Middle frontal gyrus (tissue), 1 donor: Measurements from ENCODE around the gene HLCS.

Source experiments
- DNase-seq: peaks from one replicate; pipeline ENCODE4 v3.0.0-alpha.2; 2015; ENCODE audit warnings: low spot score; ENCODE audit errors: extremely low spot score

The HLCS gene

GRCh38 chr21:36705679-36706481 lies 260.6 kb downstream of the HLCS start:
- DNase-seq, result no peak

GRCh38 chr21:36704958-36705678 lies 261.4 kb downstream of the HLCS start:
- DNase-seq, result no peak

GRCh38 chr21:36704281-36704957 lies 262.1 kb downstream of the HLCS start:
- no peak for DNase-seq

- no peak for DNase-seq
Measured at GRCh38 chr21:36703626-36704280, 262.7 kb downstream of the HLCS start.

- no peak for DNase-seq
Measured at GRCh38 chr21:36703123-36703522, 263.3 kb downstream of the HLCS start.

- no peak for DNase-seq
Measured at GRCh38 chr21:36702622-36702968, 263.9 kb downstream of the HLCS start.

GRCh38 chr21:36701756-36702621 lies 264.5 kb downstream of the HLCS start:
- DNase-seq, result no peak

GRCh38 chr21:36700971-36701755 lies 265.3 kb downstream of the HLCS start:
- DNase-seq, result no peak
